NCI-H2107 (cell line): ENCODE results near the gene TNS1.
"Not testable (repeated sequence)": the region's sequence is repeated elsewhere in the genome, so short reads cannot be mapped to it uniquely, and the experiment has no call there.

Experiments
- DNase-seq: peaks from one replicate; lab custom pipeline; 2025; lab: John Stamatoyannopoulos, UW

The TNS1 gene

DNA sequence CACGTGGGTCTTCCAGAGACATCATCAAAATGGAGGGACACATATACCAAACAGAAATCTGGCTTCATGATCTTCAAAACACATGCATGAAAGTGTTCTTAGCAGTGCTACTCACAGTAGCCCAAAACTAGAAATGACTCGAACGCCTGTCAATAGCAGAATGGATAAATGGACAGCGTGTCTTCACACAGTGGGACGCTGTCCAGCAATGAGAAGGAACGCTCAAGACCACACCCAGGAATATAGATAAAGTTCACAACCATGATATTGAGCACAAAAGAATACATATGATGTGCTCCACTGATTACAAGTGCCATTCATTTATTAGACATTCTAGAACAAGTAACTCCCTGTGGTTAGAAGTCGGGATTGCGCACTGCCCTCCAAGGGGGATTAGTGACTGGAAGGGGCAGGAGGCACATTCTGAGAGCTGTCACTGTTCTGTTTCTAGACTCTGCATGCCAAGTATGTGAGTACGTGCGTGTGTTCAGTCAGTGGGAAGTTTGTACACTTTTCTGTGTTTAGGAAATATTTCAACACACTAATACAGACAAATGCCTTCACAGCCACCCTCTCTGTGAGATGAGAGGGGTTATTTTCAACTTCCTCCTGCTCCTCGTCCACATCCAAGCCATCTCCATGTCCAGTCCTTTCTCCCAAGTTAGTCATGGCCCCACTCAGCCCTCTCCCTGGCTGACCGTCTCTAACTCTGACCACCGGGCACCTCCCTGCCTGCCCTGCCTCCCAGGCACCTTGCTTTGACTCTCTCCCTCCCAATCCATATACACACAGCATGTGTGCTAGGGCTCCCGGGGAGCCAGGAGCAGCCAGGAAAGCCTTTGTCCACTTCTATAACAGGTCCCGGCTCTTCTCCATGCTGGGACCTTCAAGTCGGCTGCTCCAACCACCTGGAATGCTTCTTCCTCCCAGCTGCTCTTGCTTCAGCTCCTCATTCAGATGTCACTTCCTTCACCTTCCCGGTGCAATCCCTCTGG lies 26.9 kb upstream of the TNS1 start:
- no peak for DNase-seq

DNA sequence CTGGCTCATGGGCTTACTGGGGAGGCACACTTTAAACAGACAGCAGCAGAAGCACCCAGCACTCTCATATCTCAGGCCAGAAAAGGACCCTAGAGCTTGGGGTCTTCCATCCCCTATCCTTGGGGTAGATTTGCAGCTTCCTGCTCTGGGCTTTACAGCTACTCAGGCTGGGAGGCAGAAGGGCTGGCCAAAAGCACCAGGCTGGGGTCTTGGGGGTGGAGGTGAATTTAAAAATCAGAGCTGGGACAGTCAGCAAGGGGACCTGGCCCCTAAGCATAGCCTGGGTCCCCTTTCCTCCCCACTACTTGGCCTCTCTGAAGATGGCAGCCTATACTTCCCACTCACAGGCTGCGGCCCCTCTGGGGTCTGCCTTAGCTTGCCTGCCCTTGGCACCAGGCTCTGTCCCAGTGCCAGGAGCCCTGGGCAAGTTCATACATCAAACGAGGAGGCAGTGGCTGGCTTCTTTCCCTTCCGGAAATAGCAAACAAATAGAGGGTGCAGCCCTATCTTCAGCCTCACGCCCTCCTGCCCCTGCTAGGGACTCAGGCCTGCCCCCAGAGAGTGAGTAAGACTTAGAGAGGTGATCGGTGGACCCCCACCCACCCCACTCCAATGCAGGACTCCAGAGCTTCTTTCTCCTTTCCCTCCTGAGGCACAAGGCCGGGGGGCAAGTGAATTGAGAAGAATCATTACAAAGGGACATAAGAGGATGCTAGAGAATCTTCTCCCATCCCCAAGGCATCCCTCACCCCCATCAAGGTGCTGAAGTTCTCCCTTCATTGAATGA lies 26.0 kb upstream of the TNS1 start:
- no peak for DNase-seq

DNA sequence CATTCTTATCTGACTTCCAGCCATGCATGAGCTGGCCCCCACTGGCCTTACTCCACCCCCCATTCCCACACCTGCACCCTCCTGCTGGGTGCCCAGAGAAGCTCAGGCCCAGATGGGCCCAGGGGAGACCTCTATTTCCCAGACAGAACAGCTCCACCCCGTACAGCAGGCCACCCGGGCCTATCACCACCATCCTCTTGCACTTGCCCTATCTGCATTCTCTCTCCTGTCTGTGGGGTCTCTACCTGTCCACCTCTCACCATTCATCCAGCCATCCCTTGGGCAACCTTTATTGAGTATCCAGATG lies 25.3 kb upstream of the TNS1 start:
- no peak for DNase-seq

DNA sequence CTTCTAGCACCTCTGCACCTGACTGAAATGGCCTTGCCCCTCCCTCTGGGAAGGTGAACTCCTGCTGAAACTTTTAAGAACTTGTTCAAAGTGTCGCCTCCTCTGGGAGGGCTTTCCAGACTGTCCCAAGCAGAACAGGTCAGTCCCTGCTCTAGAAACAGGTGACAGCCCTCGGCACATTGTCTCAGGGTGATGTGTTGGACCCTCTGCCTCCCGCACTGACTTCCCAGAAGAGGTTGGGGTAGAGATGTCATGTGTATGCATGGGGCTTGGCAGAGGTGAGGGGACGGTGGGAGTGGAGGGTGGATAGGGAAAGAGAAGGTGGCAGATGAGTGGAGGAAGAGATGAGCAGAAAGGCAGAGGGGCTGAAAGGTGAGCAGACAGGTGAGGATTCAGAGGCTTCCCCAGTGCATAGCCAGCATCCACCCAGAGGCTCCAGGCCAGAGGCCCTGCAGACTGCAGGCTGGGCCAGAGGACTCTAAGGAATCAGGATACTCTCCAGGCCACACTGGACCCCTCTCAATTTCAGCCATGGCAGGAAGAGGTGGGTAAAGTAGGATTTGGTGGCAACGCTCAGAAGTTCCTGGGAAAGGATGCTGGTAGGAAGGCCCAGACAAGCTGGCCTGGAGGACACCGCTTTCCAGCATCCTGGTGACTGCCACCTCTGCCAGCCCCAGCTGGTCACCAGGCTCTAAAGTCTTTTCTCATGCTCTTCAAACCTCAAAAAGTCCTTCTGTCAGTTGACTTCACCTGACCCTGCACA lies 24.8 kb upstream of the TNS1 start:
- DNase-seq = no peak

DNA sequence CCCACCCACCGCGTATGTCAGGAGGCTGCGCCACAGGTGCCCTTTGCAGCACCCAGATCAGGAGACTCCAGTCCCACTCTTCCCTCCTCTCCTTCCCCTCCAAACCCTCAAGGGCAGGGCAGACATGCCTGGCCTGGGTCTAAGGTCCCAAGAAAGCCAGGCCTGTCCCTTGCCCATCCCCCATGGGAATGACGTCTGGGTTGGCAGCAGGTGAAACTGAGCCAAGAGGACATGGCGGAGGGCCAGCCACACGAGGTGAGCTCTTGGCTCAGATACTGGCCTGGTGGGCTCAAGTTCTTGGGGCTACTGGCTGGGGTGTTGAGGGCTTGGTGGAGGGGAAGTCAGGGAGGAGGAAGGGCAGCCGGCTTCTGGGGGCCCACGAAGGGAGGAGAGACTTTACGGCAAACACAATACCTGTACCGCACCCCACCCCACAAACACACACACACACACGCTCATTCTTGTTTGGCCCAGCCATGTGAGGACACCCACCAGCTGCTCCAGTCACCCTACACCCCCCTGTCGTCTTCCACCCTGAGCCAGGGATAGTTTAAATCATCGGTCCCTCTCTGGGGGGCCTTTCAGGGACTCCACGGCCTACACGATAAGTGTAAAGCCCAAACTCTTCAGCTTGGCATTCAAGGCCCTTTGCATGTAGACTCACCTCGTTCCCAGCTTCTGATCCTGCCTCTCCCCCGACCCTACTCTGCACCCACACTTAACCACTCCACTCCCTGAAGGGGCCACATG lies 24.1 kb upstream of the TNS1 start:
- no peak for DNase-seq

DNA sequence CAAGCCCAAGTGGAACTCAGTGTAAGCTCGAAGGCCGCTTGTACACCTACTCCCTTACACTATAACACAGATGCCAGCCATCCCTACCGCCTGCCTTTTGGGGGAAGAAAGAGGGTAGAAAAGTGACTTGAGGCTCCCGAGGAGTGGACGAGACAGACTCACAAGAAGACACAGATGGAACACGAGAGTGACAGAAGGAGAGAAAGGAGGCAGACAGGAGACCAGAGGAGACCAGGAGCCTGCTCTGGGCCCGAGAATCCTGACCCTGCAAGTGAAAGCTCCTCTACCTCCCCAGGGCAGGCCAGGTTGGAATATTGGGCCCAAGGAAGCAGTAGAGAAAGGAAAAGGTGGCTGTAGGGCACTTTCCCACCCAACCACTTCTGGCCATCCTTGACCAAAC lies 23.4 kb upstream of the TNS1 start:
- no peak for DNase-seq

DNA sequence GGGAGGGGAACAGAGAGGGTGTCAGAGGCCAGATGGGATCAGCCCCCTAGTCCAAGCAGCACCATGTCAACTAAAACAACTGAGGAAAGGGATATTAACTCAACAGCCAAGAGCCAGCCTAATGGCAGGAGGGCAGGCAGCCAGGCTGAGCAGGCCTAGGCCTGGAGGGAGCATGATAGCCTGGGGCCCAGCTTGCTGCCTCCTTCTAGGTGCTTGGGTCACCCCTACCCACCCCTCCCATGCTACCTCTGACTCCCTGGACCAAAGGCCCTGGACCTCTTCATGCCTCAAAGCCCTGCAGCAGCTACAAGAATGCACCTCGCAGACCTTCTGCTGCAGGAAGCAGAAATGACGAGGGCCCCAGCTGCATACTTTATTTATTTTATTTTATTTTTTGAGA lies 22.1 kb upstream of the TNS1 start:
- DNase-seq = no peak

DNA sequence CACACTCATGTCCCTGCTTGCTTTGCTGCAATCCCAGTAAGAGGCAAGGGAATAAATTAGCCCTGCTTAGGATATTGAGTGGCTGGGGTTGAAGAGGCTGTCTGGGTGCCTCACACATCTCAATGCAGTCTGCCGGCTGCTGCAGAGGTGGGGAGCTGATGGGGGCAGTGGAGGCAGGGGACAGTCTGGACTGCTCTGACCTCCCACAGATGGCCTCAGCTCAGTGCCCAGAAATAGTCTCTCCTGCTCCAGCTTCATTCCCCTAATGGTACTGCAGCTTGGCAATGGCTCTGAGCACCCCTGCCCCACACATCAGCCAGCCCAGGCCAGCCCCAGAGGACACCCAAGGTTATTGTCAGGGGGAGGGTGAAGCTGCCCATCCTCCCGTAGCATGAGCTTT lies 21.5 kb upstream of the TNS1 start:
- no peak for DNase-seq

DNA sequence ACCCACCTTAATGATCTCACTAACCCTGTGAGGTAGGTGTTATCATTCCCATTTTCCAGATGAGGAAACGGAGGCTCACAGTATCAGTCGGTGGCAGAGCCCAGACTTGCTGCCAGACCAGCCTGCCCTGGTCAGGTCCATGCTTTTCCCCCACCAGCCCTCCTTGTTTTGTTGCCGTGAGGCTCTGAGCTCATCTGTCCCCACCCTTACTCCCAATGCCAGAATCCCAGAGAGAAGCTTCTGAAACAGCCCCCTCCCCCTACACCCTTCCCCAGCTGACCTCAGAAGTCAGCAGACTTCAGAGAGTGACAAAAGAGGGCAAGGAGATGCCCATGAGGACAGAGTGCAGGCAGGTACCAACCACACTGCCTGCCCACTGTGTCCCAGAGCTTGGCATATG lies 20.8 kb upstream of the TNS1 start:
- DNase-seq = no peak

DNA sequence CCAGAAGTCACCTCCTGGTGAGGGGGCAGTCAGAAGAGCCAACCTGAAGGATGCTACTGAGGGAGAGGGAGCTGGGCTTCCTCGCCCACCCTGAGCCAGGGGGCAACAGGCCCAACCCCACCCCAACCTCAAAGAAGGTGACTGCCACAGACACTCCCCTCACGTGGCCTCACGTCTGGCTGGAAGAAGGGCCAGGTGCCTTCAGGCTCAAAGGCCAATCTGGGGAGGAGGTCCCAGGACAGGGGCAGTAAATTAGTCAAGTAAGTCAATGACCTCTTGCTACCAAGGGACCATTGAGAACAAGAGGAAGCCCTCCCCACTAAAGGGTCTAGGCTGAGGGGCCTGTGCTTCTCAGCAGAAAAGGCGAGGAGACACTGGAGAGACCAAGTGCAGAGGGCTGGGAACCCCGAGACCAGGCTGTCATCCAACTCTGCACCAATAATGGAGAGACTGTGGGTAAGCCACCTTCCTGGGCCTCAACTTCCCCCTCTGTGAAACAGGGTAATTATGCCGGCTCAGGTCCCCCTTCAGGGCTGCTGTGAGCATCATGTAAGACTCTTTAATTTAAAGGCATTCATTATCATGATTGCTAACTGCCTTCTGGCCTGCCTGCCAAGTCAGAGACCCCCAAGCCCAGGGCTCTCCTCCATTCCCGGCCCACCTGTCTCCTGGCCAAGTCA lies 20.2 kb upstream of the TNS1 start:
- no peak for DNase-seq

DNA sequence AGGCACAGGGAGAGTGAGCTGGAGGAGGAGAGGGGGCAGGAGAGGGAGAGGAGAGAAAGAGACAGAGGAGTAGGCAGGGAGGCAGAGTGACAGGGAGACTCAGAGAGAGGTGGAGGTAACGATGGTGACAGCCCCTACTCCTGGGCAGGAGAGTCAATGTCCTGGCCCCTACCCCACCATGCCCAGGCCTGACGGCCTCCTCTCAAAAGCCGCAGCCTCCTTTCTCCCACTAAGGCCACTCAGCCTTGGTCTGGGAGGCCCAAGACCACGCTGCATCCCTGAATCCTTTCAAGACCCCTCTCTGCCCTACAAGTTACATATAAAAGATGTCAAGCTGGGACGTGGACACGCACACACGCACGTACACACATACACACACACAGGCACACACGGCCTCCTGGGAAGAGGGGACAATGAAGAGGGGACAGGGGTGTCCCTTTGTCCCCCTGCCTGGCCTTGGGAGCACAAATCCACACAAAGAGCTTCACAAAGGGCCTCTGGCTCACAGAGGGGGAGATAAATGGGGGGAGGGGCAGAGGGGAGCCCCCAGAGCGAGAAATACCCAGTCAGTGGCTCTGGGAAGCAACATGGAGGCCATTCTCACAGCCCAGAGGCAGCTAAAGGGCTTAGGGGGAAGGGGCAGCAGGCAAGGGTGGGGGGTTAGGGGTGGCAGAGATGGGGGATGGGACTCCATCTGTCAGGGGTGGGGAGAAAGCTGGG lies 19.5 kb upstream of the TNS1 start:
- no peak for DNase-seq

DNA sequence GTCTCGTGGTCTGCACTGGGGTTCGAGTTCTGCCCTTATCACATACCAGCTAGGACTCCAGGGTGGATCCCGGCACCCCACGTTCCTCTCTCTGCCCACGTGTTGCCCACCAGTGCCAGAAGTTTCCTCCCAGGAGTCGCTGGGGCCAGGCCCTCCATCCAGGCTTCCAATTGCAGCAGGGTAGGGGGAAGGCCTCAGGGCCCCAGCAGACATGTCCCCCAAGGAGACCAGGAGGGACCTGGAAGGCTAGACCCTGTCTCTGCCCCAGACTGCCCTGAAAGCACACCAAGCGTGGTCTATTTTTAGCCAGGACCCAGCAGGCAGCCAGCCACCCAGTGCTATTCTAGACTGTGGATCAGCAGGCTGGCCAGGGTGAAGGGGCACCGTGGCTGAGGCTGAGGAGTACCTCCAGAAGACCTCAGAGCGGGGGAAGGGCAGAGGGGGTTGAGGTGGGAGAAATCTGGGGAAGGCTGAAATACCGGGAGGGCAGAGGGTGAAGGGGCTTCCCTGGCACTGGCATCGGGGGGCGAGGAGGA lies 18.8 kb upstream of the TNS1 start:
- no peak for DNase-seq

DNA sequence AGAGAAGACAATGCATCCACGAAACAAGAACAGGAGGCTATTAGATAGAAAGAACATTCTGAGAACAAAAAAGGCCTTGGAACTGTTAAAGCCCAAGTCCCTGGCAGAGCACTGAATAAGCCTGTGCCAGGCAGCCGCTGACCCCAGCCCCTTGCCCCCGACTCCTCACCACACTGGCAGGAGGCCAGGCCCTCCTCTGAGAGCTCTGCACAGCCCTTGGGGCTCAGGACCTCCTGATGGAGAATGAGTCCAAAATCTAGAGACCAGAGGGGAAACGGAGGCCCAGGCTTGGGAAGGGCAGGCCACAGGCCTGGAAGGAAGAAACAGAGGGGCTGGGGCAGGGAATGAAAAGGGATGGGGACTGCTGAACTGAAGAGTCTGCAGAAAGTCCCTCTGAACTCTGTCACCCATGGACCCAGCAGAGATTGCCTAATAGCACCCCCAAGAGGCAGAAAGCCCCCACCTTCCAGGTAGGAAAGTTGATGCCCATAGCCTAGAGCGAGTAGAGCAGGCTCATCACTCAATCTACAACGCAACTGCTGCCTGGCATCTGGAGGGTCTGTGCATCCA lies 18.3 kb upstream of the TNS1 start:
- DNase-seq = no peak

DNA sequence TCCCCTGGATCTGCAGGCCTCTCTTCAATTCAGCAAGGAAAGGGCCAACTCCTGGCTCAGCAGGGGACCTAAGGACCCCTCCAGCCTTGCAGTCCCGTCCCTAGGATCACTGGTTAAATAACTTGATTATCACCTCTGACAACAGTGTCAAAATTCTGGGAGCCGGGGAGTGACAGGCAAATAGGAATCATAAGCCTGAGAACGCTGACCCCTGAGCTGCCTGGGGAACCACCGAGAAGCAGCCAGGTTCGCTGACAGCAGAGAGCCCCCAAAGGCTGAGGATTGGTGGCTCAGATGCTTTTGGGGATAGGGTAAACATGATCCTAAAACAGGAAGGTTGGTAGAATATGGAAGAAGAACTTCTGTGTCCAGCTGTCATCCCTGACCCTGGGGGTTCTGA lies 17.5 kb upstream of the TNS1 start:
- DNase-seq = no peak

DNA sequence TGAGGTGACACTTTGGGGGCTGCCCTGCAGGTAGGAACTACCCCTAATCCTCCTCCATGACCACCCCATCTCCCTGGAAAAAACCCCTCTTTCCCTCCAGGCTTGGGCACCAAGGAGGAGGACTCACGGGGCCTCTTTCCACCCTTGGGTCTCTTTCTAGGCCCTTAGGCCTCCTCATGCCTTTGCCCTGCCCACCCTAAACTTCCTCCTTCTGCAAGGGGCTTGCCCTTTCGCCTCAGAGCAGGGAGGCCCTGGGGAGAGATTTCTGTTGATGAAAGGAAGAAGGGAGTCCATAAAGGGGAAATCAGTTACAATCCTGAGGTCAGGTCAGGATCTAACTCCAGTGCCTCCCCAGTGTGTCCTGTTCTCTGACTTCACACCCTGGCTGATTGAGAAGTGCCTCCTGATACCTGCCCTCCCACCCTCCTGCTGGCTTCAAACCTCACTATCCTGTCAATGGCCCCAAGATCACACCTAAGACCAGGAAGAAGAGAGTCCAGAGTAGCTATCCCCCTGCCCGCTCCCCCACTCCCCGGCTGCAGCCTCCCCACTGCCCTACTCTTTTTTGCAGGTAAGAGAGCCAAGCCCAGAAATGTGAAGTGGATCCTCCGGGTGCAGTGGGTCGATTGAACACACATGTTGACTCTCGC lies 16.7 kb upstream of the TNS1 start:
- no peak for DNase-seq

DNA sequence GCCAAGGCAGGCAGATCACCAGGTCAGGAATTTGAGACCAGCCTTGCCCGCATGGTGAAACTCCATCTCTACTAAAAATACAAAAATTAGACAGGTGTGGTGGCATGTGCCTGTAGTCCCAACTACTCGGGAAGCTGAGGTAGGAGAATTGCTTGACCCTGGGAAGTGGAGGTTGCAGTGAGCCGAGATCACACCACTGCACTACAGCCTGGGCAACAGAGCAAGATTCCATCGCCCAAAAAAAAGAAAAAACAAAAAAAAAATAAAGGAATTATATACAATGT lies 16.0 kb upstream of the TNS1 start:
- not testable (repeated sequence) for DNase-seq

DNA sequence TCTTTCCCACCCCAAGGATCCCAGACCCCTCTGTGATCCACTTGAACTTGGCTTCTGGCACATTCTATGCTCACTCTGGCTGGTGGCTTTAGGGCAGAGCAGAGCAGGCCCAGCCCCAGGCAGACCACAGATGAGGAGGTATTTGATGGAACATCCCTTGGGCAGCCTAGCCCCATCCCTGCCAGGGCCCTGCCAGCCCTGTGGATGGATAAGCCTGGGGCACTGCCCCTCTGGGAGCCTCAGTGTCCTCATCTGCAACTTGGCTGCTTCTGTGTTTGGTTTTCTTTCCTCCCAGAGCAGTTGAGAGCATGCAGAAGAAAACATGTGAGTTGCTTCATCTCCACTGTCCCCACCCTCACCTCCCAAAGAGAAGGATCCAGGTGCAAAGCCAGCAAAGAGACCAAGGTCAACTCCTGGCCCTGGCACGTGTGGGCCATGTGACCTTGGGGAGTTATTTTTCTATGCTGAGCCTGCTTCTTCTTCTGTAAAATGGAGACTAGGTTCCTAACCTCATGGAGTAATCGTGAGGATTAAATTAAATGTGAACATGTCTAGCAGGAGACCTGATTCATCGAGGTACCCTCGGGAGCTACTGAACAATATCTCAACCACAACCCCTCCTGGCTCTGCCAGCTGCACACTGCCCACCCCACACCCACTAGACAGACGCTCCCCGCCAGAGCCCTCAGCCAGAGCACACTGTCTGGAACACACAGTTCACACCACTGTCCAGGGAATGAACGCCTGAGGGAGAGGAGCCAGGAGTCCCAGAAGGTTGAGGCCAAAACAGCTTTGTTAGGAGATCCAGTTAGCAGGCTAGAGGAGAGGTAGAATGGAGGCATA lies 14.6 kb upstream of the TNS1 start:
- no peak for DNase-seq

DNA sequence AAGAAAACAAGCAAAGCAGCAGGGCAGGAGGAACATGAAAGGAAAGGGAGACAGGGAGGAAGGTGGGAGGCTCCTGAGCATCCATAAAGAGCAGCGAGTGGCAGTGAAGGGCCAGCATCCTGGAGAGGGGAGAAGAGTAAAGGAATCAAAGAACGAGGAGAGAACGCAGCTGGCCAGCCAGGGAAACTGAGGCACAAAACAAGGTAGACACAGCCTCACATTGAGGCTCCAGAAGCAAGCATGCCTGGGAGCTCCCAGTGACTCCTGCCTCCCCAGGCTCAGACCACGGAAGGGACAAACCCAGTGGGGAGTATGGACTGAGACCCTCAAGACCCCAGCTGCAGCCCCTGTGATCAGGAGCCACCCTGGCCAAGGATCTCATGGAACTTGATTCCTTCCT lies 14.0 kb upstream of the TNS1 start:
- DNase-seq = no peak
